ENCODE measurements around the gene RFFL.

GRCh38 chr17:35056013-35056412 lies 7.5 kb downstream of the RFFL start:
- TF ChIP-seq RCOR1 (IDR thresholded peaks at IDR 0.05; ENCODE audit: low read depth, low read length) (no peak), CTCF (IDR thresholded peaks at IDR 0.05) (no peak), EP300 (IDR thresholded peaks at IDR 0.05) (no peak), CEBPB (IDR thresholded peaks at IDR 0.05) (no peak), CHD4 (IDR thresholded peaks at IDR 0.05; ENCODE audit: borderline replicate concordance) (no peak), GATA3 (IDR thresholded peaks at IDR 0.05; ENCODE audit: borderline replicate concordance) (no peak), MAFK (IDR thresholded peaks at IDR 0.05; ENCODE audit: partially characterized antibody) (no peak), CBX2 (IDR thresholded peaks at IDR 0.05; ENCODE audit: borderline replicate concordance, low read depth) (no peak), MAX (IDR thresholded peaks at IDR 0.05) (no peak), JUN (IDR thresholded peaks at IDR 0.05) (no peak), ELK1 (IDR thresholded peaks at IDR 0.05; ENCODE audit: low read depth, low read length) (no peak), USF2 (IDR thresholded peaks at IDR 0.05) (no peak), CHD2 (IDR thresholded peaks at IDR 0.05; ENCODE audit: low read length, partially characterized antibody) (no peak), RAD21 (conservative IDR thresholded peaks at IDR 0.05 in 1 of 2, IDR thresholded peaks at IDR 0.05 in 1 of 2) (no peak)
